AG10803 (cell line): Measurements from ENCODE around the gene BAIAP2.
A peak's percentile ranks its signal among the peaks of the same experiment; 100 is the strongest.

Experiments used
- DNase-seq: peaks from one replicate; pipeline ENCODE4 v3.0.0; 2010; ENCODE audit warnings: low read depth
- H3K4me3 ChIP-seq: 2 replicates; pipeline ENCODE4 v1.5.1; 2011; ENCODE audit warnings: mild to moderate bottlenecking, low read length, control low read depth
- CTCF ChIP-seq: conservative IDR thresholded peaks from 2 replicates; pipeline ENCODE4 v1.5.1; 2011; ENCODE audit warnings: mild to moderate bottlenecking, low read length, control low read depth, inconsistent platforms

Gene BAIAP2

GRCh38 chr17:81019563-81020442 lies 15.1 kb upstream of the BAIAP2 start:
- no peak for TF ChIP-seq CTCF
- DNase-seq, result no peak
- no peak overlapping the region for H3K4me3 ChIP-seq

GRCh38 chr17:81020443-81020766 lies 14.5 kb upstream of the BAIAP2 start:
- TF ChIP-seq CTCF, result no peak
- H3K4me3 ChIP-seq, result no peak overlapping the region
- no peak for DNase-seq

- no peak for TF ChIP-seq CTCF
- no peak overlapping the region for H3K4me3 ChIP-seq
- DNase-seq, result peak; percentile 53
Observed at GRCh38 chr17:81020767-81021497, 14.0 kb upstream of the BAIAP2 start.

- no peak for TF ChIP-seq CTCF
- no peak overlapping the region for H3K4me3 ChIP-seq
Observed at GRCh38 chr17:81021531-81022343, 13.2 kb upstream of the BAIAP2 start.

GRCh38 chr17:81022344-81022676 lies 12.6 kb upstream of the BAIAP2 start:
- no peak overlapping the region for H3K4me3 ChIP-seq
- no peak for TF ChIP-seq CTCF
- no peak for DNase-seq

More at GRCh38 chr17:81021531-81022343, 13.2 kb upstream of the BAIAP2 start:
- no peak for DNase-seq

- H3K4me3 ChIP-seq, result no peak overlapping the region
- DNase-seq, result peak; percentile 25
- TF ChIP-seq CTCF, result no peak
Observed at GRCh38 chr17:81025065-81025740, 9.7 kb upstream of the BAIAP2 start.
